GM23248 (cell line): ENCODE data around the gene GPR108. TPM values are rescaled to one million over a fixed set of nuclear protein-coding genes. Genes with fewer than 3 reads are reported as not detected.
"Not testable (repeated sequence)": the region's sequence is repeated elsewhere in the genome, so short reads cannot be mapped to it uniquely, and the experiment has no call there.

Experiments
- DNase-seq: peaks from one replicate; pipeline ENCODE4 v3.0.0-alpha.2; 2015
- H2AFZ ChIP-seq: fragments of 200-600 bp; sonication (generic); 2 replicates; pipeline ENCODE4 v1.6.1; 2016; ENCODE audit warnings: antibody characterized with exemption
- H3F3A ChIP-seq: fragments of 200-600 bp; sonication (generic); 2 replicates; pipeline ENCODE4 v1.6.1; 2016; ENCODE audit warnings: mild to moderate bottlenecking, antibody characterized with exemption, mixed run types; ENCODE audit not compliant: insufficient read depth
- H3K27ac ChIP-seq: fragments of 200-600 bp; sonication (generic); 2 replicates; pipeline ENCODE4 v1.5.1; 2016; ENCODE audit warnings: mild to moderate bottlenecking
- H3K27me3 ChIP-seq: fragments of 200-600 bp; sonication (generic); replicated peaks from 2 replicates; pipeline ENCODE4 v1.6.1; 2016; ENCODE audit warnings: mild to moderate bottlenecking; ENCODE audit not compliant: insufficient read depth
- H3K36me3 ChIP-seq: fragments of 200-600 bp; sonication (generic); 2 replicates; pipeline ENCODE4 v1.6.1; 2016; ENCODE audit warnings: low read depth, mild to moderate bottlenecking
- H3K4me1 ChIP-seq: fragments of 200-600 bp; sonication (generic); 2 replicates; pipeline ENCODE4 v1.6.1; 2016; ENCODE audit warnings: mild to moderate bottlenecking; ENCODE audit not compliant: insufficient read depth
- H3K4me2 ChIP-seq: fragments of 200-600 bp; sonication (generic); one replicate; pipeline ENCODE4 v1.6.1; 2016; ENCODE audit warnings: mild to moderate bottlenecking; ENCODE audit not compliant: unreplicated experiment
- H3K4me3 ChIP-seq: fragments of 200-600 bp; sonication (generic); 2 replicates; pipeline ENCODE4 v1.5.1; 2016; ENCODE audit warnings: mild to moderate bottlenecking
- H3K79me2 ChIP-seq: fragments of 200-600 bp; sonication (generic); 2 replicates; pipeline ENCODE4 v1.6.1; 2016; ENCODE audit warnings: mild to moderate bottlenecking; ENCODE audit not compliant: insufficient read depth
- H3K9ac ChIP-seq: fragments of 200-600 bp; sonication (generic); 2 replicates; pipeline ENCODE4 v1.6.1; 2016; ENCODE audit warnings: mild to moderate bottlenecking
- H3K9me2 ChIP-seq: fragments of 200-600 bp; sonication (generic); 2 replicates; pipeline ENCODE4 v1.6.1; 2016; ENCODE audit warnings: mixed run types, mild to moderate bottlenecking, moderate library complexity; ENCODE audit not compliant: insufficient read depth
- H3K9me3 ChIP-seq: fragments of 200-600 bp; sonication (generic); one replicate; pipeline ENCODE4 v1.6.1; 2017; ENCODE audit warnings: low read depth
- H4K20me1 ChIP-seq: fragments of 200-600 bp; sonication (generic); 2 replicates; pipeline ENCODE4 v1.6.0; 2016; ENCODE audit not compliant: insufficient read depth
- EZH2 ChIP-seq: fragments of 200-600 bp; sonication (generic); IDR thresholded peaks from 2 replicates; pipeline ENCODE4 v1.6.1; 2018; ENCODE audit warnings: antibody characterized with exemption, mild to moderate bottlenecking; ENCODE audit not compliant: insufficient read depth, poor library complexity, severe bottlenecking
- EZH2phosphoT487 ChIP-seq: fragments of 200-600 bp; sonication (generic); IDR thresholded peaks from 2 replicates; pipeline ENCODE4 v1.6.1; 2018; ENCODE audit warnings: antibody characterized with exemption, moderate library complexity, mild to moderate bottlenecking, low read depth; ENCODE audit not compliant: insufficient read depth
- WGBS, 2 experiments: methylation state at CpG; one replicate each; pipeline ENCODE4 v1.1.6; 2015 to 2017; ENCODE audit warnings: low lambda C conversion rate in 2 of 2, low coverage in 1 of 2; ENCODE audit errors: missing lambda C conversion rate in 2 of 2; 5-methylcytosine and 5-hydroxymethylcytosine counted together
- in situ Hi-C: fragments of 300-500 bp; cut with MboI; formaldehyde crosslinking; loops from 2 replicates; pipeline ENCODE4 v1.15.0; 2020
- polyA plus RNA-seq: library from polyadenylated mRNA; unstranded; fragments of >200 nt; fragmentation: Nextera tagmentation; extraction: Ambion mirVana; gene quantifications from 2 replicates; pipeline ENCODE4 v1.2.1, GENCODE V29; 2016
- total RNA-seq: library from RNA; depleted of rRNA; stranded (reverse); fragments of >200 nt; shearing (Covaris generic); gene quantifications from 2 replicates; pipeline ENCODE4 v1.2.3, GENCODE V29; 2014

The GPR108 gene
- total and polyA plus RNA-seq, 2 experiments from 2014 or later: 75.7 to 78.8 TPM

DNA sequence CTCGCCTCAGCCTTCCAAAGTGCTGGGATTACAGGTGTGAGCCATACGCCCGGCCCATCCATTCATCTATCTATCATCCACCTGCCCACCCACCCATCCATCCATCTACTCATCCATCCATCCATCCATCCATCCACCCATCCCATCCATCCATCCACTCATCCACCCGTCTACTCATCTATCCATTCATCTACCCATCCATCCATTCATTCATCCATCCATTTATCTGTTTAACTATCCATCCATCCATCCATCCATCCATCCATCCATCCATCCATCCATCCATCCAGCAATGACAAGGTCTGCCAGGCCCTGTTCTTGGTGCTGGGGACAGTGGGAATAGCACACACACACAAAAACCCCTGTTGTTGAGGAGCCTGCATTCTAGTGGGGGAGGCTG is 39.6 kb upstream of the GPR108 start:
- H3K9me3 ChIP-seq: no peaks in the 10 kb centered on the region
- H3K79me2 ChIP-seq: no peaks in the 10 kb centered on the region
- H3F3A ChIP-seq: no peaks in the 10 kb centered on the region; the same call in 1 of the 2 replicates
- no peaks in the 10 kb centered on the region for H3K9me2 ChIP-seq
- DNase-seq: no peak
- H4K20me1 ChIP-seq: no peaks in the 10 kb centered on the region
- WGBS, 2 experiments: 77 to 82% methylated on average over 4 of the region's 4 CpGs
- no peak overlapping the region for H2AFZ ChIP-seq
- H3K27ac ChIP-seq: no peak overlapping the region
- in situ Hi-C loops: no loop called here
- no peak overlapping the region for H3K4me3 ChIP-seq
- TF ChIP-seq EZH2 (no peak), EZH2phosphoT487 (no peak)
- no peaks in the 10 kb centered on the region for H3K4me1 ChIP-seq
- H3K4me2 ChIP-seq: no peak overlapping the region
- no peak overlapping the region for H3K9ac ChIP-seq
- no peaks in the 10 kb centered on the region for H3K36me3 ChIP-seq
- no peaks in the 10 kb centered on the region for H3K27me3 ChIP-seq

GRCh38 chr19:6776045-6776444 is 38.7 kb upstream of the GPR108 start:
- H3K79me2 ChIP-seq, H3K4me1 ChIP-seq, DNase-seq, H3K4me3 ChIP-seq, H3K27me3 ChIP-seq, H4K20me1 ChIP-seq, H3F3A ChIP-seq, H3K9me2 ChIP-seq, H3K9me3 ChIP-seq, H2AFZ ChIP-seq, H3K4me2 ChIP-seq, H3K36me3 ChIP-seq, H3K9ac ChIP-seq, in situ Hi-C loops, H3K27ac ChIP-seq: not testable (repeated sequence)

DNA sequence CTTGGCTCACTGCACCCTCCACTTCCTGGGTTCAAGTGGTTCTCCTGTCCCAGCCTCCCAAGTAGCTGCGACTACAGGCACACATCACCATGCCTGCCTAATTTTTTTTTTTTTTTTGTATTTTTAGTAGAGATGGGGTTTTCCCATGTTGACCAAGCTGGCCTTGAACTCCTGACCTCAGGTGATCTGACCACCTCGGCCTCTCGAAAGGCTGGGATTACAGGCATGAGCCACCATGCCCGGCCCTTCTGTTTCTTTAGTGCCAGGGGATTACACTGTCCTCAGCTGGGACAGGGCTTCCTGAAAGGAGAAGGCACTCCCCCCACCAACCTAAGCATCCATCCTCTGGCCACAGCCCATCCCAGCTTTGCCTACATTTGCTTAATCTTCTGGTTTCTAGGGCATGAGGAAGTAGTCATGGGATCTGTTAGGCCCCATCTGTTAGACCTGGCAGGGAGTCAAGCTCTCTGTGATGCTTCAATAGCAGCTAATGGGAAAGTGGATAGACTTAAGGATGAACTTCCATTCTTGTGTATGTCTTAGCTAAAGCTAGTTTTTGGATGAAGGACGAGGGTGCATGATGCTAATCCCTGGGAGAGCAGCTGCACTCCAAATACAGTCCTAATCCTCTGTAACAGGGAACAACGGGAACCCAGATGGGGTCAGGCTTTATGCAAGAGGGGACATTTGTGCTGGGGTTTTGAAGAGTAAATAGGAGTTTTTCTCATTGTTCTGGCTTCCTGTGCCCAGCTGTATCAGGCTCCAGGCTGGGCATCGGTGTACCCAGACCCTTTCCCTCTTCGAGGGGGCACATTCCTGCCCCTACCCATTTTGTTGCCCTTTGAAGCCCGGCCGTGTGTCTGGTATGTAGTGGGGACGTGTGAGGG is 37.7 kb upstream of the GPR108 start:
- Histone ChIP-seq H3K27ac (no peak overlapping the region), H3K27me3 (no peaks in the 10 kb centered on the region), H3K4me1 (no peaks in the 10 kb centered on the region), H3F3A (no peaks in the 10 kb centered on the region), H4K20me1 (no peaks in the 10 kb centered on the region), H3K4me2 (no peak overlapping the region), H3K9me2 (no peaks in the 10 kb centered on the region), H3K9ac (no peak overlapping the region), H2AFZ (no peak overlapping the region), H3K4me3 (no peak overlapping the region), H3K9me3 (no peaks in the 10 kb centered on the region), H3K36me3 (no peaks in the 10 kb centered on the region), H3K79me2 (no peaks in the 10 kb centered on the region)
- TF ChIP-seq EZH2phosphoT487 (no peak), EZH2 (no peak)
- in situ Hi-C loops: no loop called here
- peak; percentile 11 for DNase-seq
- WGBS, 2 experiments: 39 to 46% methylated on average over 11 of the region's 11 CpGs

DNA sequence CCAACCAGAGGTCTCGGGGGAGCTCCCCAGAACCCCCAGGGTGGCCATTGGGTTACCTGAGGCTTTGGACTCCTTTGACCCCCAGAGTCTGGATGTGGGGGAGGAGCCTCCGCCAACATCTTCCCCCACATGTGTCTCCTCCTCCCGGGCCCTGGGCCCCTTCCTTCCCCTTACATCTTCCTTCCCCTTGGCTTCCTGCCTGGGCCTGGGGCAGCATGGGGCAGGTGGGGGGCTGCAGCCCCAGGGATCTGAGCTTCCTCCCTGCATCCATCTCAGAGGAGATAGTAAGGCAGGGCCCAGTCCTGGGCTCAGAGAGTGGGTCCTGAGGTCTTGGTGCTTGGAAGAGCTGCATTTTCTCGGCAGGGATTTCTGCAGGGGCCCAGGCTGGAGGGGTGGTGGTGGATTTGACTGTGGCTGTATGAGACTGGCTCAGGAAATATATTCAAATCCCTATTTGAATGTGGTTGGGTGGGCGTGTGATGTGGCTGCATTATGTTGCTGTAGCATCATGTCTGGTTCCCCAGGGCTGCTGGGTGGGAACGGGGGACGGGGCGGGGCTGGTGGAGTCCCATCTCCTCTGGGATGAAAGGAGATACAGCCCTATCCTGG is 36.0 kb upstream of the GPR108 start:
- in situ Hi-C loops: no loop called here
- no peaks in the 10 kb centered on the region for H3K79me2 ChIP-seq
- H4K20me1 ChIP-seq: no peaks in the 10 kb centered on the region
- WGBS, 2 experiments: 28 to 41% methylated on average over 6 to 8 of the region's 8 CpGs
- H3F3A ChIP-seq: no peaks in the 10 kb centered on the region
- no peak overlapping the region for H2AFZ ChIP-seq
- H3K9me2 ChIP-seq: no peaks in the 10 kb centered on the region
- H3K9ac ChIP-seq: no peak overlapping the region
- no peak overlapping the region for H3K4me2 ChIP-seq
- H3K4me1 ChIP-seq: no peaks in the 10 kb centered on the region
- H3K4me3 ChIP-seq: no peak overlapping the region
- no peaks in the 10 kb centered on the region for H3K9me3 ChIP-seq
- H3K27me3 ChIP-seq: no peaks in the 10 kb centered on the region
- no peak overlapping the region for H3K27ac ChIP-seq
- TF ChIP-seq EZH2phosphoT487: no peak
- H3K36me3 ChIP-seq: no peaks in the 10 kb centered on the region
- no peak for DNase-seq
